Measurements from ENCODE around the gene KIAA1671.
"Not testable (repeated sequence)": the region's sequence is repeated elsewhere in the genome, so short reads cannot be mapped to it uniquely, and the experiment has no call there.

KIAA1671 gene

GRCh38 chr22:25201557-25202273 lies 249.2 kb downstream of the KIAA1671 start:
- no peak for ATAC-seq (replicated peaks)
- no peak overlapping the region for H3K27ac Mint-ChIP-seq

GRCh38 chr22:25202290-25202921 lies 249.9 kb downstream of the KIAA1671 start:
- ATAC-seq (replicated peaks): peak; percentile 29
- no peak overlapping the region for H3K4me3 Mint-ChIP-seq
- no peaks in the 10 kb centered on the region for H3K4me1 Mint-ChIP-seq (ENCODE audit: low read depth in 2 of 2)
- no peak overlapping the region for H3K27ac Mint-ChIP-seq
- DNase-seq: peak; percentile 44 to 57 (median 46)
- peaks cover 0 to 10% of the 10 kb centered on the region in 2 donors for H3K27me3 Mint-ChIP-seq
- H3K9me3 Mint-ChIP-seq: no peaks in the 10 kb centered on the region
- peaks cover 3% of the 10 kb centered on the region for H3K36me3 Mint-ChIP-seq (ENCODE audit: insufficient read depth)

More at GRCh38 chr22:25201557-25202273, 249.2 kb downstream of the KIAA1671 start:
- Mint-ChIP-seq H3K9me3 (no peaks in the 10 kb centered on the region), H3K27me3 (peaks cover 0 to 6% of the 10 kb centered on the region in 2 donors), H3K4me1 (ENCODE audit: low read depth in 2 of 2) (no peaks in the 10 kb centered on the region), H3K4me3 (no peak overlapping the region), H3K36me3 (ENCODE audit: insufficient read depth) (peaks cover 3% of the 10 kb centered on the region)
- DNase-seq: no peak

GRCh38 chr22:25203082-25203481 lies 250.6 kb downstream of the KIAA1671 start:
- no peak overlapping the region for H3K27ac Mint-ChIP-seq

GRCh38 chr22:25204547-25204946 lies 252.0 kb downstream of the KIAA1671 start:
- H3K4me1 Mint-ChIP-seq (ENCODE audit: low read depth in 2 of 2); H3K4me3 Mint-ChIP-seq; H3K27ac Mint-ChIP-seq; DNase-seq; H3K9me3 Mint-ChIP-seq; H3K36me3 Mint-ChIP-seq (ENCODE audit: insufficient read depth); ATAC-seq (replicated peaks); H3K27me3 Mint-ChIP-seq: not testable (repeated sequence)

More at GRCh38 chr22:25203082-25203481, 250.6 kb downstream of the KIAA1671 start:
- Mint-ChIP-seq H3K4me3 (no peak overlapping the region), H3K4me1 (ENCODE audit: low read depth in 2 of 2) (peaks cover 0 to 3% of the 10 kb centered on the region in 2 donors), H3K27me3 (peaks cover 0 to 10% of the 10 kb centered on the region in 2 donors), H3K9me3 (no peaks in the 10 kb centered on the region), H3K36me3 (ENCODE audit: insufficient read depth) (peaks cover 3% of the 10 kb centered on the region)
- ATAC-seq (replicated peaks) (no peak), DNase-seq (no peak)

- Mint-ChIP-seq H3K27me3 (peaks cover 0 to 10% of the 10 kb centered on the region in 2 donors), H3K36me3 (ENCODE audit: insufficient read depth) (peaks cover 7% of the 10 kb centered on the region), H3K4me1 (ENCODE audit: low read depth in 2 of 2) (peaks cover 0 to 3% of the 10 kb centered on the region in 2 donors), H3K4me3 (no peak overlapping the region), H3K9me3 (no peaks in the 10 kb centered on the region), H3K27ac (no peak overlapping the region)
- DNase-seq (no peak), ATAC-seq (replicated peaks) (no peak)
Observed at GRCh38 chr22:25205847-25206246, 253.3 kb downstream of the KIAA1671 start.

GRCh38 chr22:25206998-25207397 lies 254.5 kb downstream of the KIAA1671 start:
- ATAC-seq (replicated peaks): no peak
- H3K27me3 Mint-ChIP-seq: peaks cover 0 to 10% of the 10 kb centered on the region in 2 donors
- DNase-seq: no peak
- peaks cover 0 to 3% of the 10 kb centered on the region in 2 donors for H3K4me1 Mint-ChIP-seq (ENCODE audit: low read depth in 2 of 2)
- H3K36me3 Mint-ChIP-seq (ENCODE audit: insufficient read depth): peaks cover 7% of the 10 kb centered on the region
- no peak overlapping the region for H3K27ac Mint-ChIP-seq
- no peak overlapping the region for H3K4me3 Mint-ChIP-seq
- no peaks in the 10 kb centered on the region for H3K9me3 Mint-ChIP-seq

- no peak overlapping the region for H3K4me3 Mint-ChIP-seq
- H3K27me3 Mint-ChIP-seq: peaks cover 0 to 10% of the 10 kb centered on the region in 2 donors
- peaks cover 7% of the 10 kb centered on the region for H3K36me3 Mint-ChIP-seq (ENCODE audit: insufficient read depth)
- no peak overlapping the region for H3K27ac Mint-ChIP-seq
- H3K4me1 Mint-ChIP-seq (ENCODE audit: low read depth in 2 of 2): peaks cover 0 to 3% of the 10 kb centered on the region in 2 donors
- no peak for ATAC-seq (replicated peaks)
- no peak for DNase-seq
- H3K9me3 Mint-ChIP-seq: no peaks in the 10 kb centered on the region
Observed at GRCh38 chr22:25207553-25208157, 255.1 kb downstream of the KIAA1671 start.

GRCh38 chr22:25208328-25208727 lies 255.8 kb downstream of the KIAA1671 start:
- peaks cover 0 to 12% of the 10 kb centered on the region in 2 donors for H3K27me3 Mint-ChIP-seq
- no peaks in the 10 kb centered on the region for H3K9me3 Mint-ChIP-seq
- peaks cover 3% of the 10 kb centered on the region for H3K36me3 Mint-ChIP-seq (ENCODE audit: insufficient read depth)
- DNase-seq (no peak), ATAC-seq (replicated peaks) (no peak)
- peaks cover 0 to 3% of the 10 kb centered on the region in 2 donors for H3K4me1 Mint-ChIP-seq (ENCODE audit: low read depth in 2 of 2)
- H3K27ac Mint-ChIP-seq: no peak overlapping the region
- H3K4me3 Mint-ChIP-seq: no peak overlapping the region

GRCh38 chr22:25208743-25209505 lies 256.4 kb downstream of the KIAA1671 start:
- no peak overlapping the region for H3K4me3 Mint-ChIP-seq
- H3K9me3 Mint-ChIP-seq: no peaks in the 10 kb centered on the region
- no peak overlapping the region for H3K27ac Mint-ChIP-seq
- peaks cover 0 to 3% of the 10 kb centered on the region in 2 donors for H3K4me1 Mint-ChIP-seq (ENCODE audit: low read depth in 2 of 2)
- H3K27me3 Mint-ChIP-seq: peaks cover 0 to 18% of the 10 kb centered on the region in 2 donors
- H3K36me3 Mint-ChIP-seq (ENCODE audit: insufficient read depth): peaks cover 3% of the 10 kb centered on the region
- ATAC-seq (replicated peaks) (no peak), DNase-seq (no peak)

- Mint-ChIP-seq H3K9me3 (no peaks in the 10 kb centered on the region), H3K4me3 (no peak overlapping the region), H3K27ac (no peak overlapping the region), H3K36me3 (ENCODE audit: insufficient read depth) (peaks cover 3% of the 10 kb centered on the region), H3K4me1 (ENCODE audit: low read depth in 2 of 2) (peaks cover 0 to 3% of the 10 kb centered on the region in 2 donors), H3K27me3 (peaks cover 0 to 20% of the 10 kb centered on the region in 2 donors)
- ATAC-seq (replicated peaks): no peak
- DNase-seq: no peak
Observed at GRCh38 chr22:25210793-25211192, 258.3 kb downstream of the KIAA1671 start.

GRCh38 chr22:25212337-25212736 lies 259.8 kb downstream of the KIAA1671 start:
- Mint-ChIP-seq H3K9me3 (no peaks in the 10 kb centered on the region), H3K36me3 (ENCODE audit: insufficient read depth) (peaks cover 3% of the 10 kb centered on the region), H3K27me3 (peaks cover 0 to 26% of the 10 kb centered on the region in 2 donors), H3K27ac (no peak overlapping the region), H3K4me1 (ENCODE audit: low read depth in 2 of 2) (peaks cover 0 to 3% of the 10 kb centered on the region in 2 donors), H3K4me3 (no peak overlapping the region)
- no peak for DNase-seq
- no peak for ATAC-seq (replicated peaks)

- Mint-ChIP-seq H3K9me3 (no peaks in the 10 kb centered on the region), H3K4me3 (no peak overlapping the region), H3K4me1 (ENCODE audit: low read depth in 2 of 2) (no peaks in the 10 kb centered on the region), H3K27me3 (peaks cover 9 to 35% of the 10 kb centered on the region in 2 donors), H3K36me3 (ENCODE audit: insufficient read depth) (peaks cover 3% of the 10 kb centered on the region), H3K27ac (no peak overlapping the region)
- ATAC-seq (replicated peaks): no peak
- no peak for DNase-seq
Observed at GRCh38 chr22:25213221-25213620, 260.7 kb downstream of the KIAA1671 start.

GRCh38 chr22:25216230-25216629 lies 263.7 kb downstream of the KIAA1671 start:
- Mint-ChIP-seq H3K4me1 (ENCODE audit: low read depth in 2 of 2) (no peaks in the 10 kb centered on the region), H3K36me3 (ENCODE audit: insufficient read depth) (peaks cover 2% of the 10 kb centered on the region), H3K4me3 (no peak overlapping the region), H3K27me3 (peaks cover 20 to 47% of the 10 kb centered on the region in 2 donors), H3K27ac (no peak overlapping the region), H3K9me3 (no peaks in the 10 kb centered on the region)
- no peak for ATAC-seq (replicated peaks)
- DNase-seq: no peak
